Caco-2 (cell line): ENCODE results near the gene LAMB2. TPM values are rescaled to one million over a fixed set of nuclear protein-coding genes. Genes with fewer than 3 reads are reported as not detected.

Experiments used
- BruUV-seq: library from RNA; stranded (reverse); fragments of 400-500 nt; replicated peaks from 2 replicates; lab custom pipeline; 2021; lab: Mats Ljungman, UMichigan
- CTCF ChIA-PET: fragments of 300-600 bp; sonication (Branson Sonifier 250); formaldehyde crosslinking; loops from one replicate; lab custom pipeline; 2022; ENCODE audit warnings: antibody characterized with exemption; lab: Charles Lee
- POLR2A ChIA-PET: fragments of 300-600 bp; sonication (Branson Sonifier 250); formaldehyde crosslinking; loops from one replicate; lab custom pipeline; 2022; ENCODE audit warnings: antibody characterized with exemption; lab: Charles Lee
- DNase-seq, 2 experiments: peaks; one replicate each; pipeline versions ENCODE4 v3.0.0 to v3.0.0-alpha.2; 2020 to 2022
- H3K27me3 ChIP-seq: replicated peaks from 2 replicates; pipeline ENCODE4 v1.6.0; 2011; ENCODE audit warnings: low read length; ENCODE audit not compliant: control insufficient read depth, insufficient read depth
- H3K36me3 ChIP-seq: 2 replicates; pipeline ENCODE4 v1.5.1; 2011; ENCODE audit warnings: low read length; ENCODE audit not compliant: control insufficient read depth, insufficient read depth
- H3K4me1 ChIP-seq: fragments of 250-450 bp; sonication (Bioruptor Pico); 2 replicates; pipeline ENCODE4 v1.5.1; 2020; ENCODE audit warnings: mild to moderate bottlenecking
- H3K4me3 ChIP-seq: 2 replicates; pipeline ENCODE4 v1.5.1; 2011; ENCODE audit warnings: low read depth, mild to moderate bottlenecking, control low read depth, low read length
- H3K9me3 ChIP-seq: fragments of 250-450 bp; sonication (Bioruptor Pico); 2 replicates; pipeline ENCODE4 v1.5.1; 2020; ENCODE audit warnings: mild to moderate bottlenecking, moderate library complexity
- H3K27ac Mint-ChIP-seq: one replicate; pipeline ENCODE4 v1.8.0; 2022; ENCODE audit warnings: mixed read lengths; ENCODE audit not compliant: unreplicated experiment
- H3K27me3 Mint-ChIP-seq: one replicate; pipeline ENCODE4 v1.8.0; 2022; ENCODE audit warnings: mixed read lengths; ENCODE audit not compliant: insufficient read depth, unreplicated experiment
- H3K36me3 Mint-ChIP-seq: one replicate; pipeline ENCODE4 v1.8.0; 2022; ENCODE audit warnings: mild to moderate bottlenecking, mixed read lengths; ENCODE audit not compliant: insufficient read depth, unreplicated experiment
- H3K4me1 Mint-ChIP-seq: one replicate; pipeline ENCODE4 v1.8.0; 2022; ENCODE audit warnings: low read depth, mixed read lengths; ENCODE audit not compliant: unreplicated experiment
- H3K4me3 Mint-ChIP-seq: one replicate; pipeline ENCODE4 v1.8.0; 2022; ENCODE audit warnings: mild to moderate bottlenecking, moderate library complexity, mixed read lengths; ENCODE audit not compliant: unreplicated experiment
- H3K9me3 Mint-ChIP-seq: one replicate; pipeline ENCODE4 v1.8.0; 2022; ENCODE audit warnings: mixed read lengths; ENCODE audit not compliant: unreplicated experiment
- intact Hi-C: fragments of 100-400 bp; cut with micrococcal nuclease; formaldehyde crosslinking; loops from one replicate; pipeline ENCODE4 v1.10.0; 2022; ENCODE audit not compliant: unreplicated experiment
- total RNA-seq: library from RNA; stranded (reverse); gene quantifications from 2 replicates; pipeline ENCODE4 v1.2.3, GENCODE V29; 2022
- TF ChIP-seq, protein P1 (sequence below), 2 experiments: fragments of 200-600 bp in 1 of 2; IDR thresholded peaks; 1 replicate in 1 of 2; 2 replicates in 1 of 2; pipeline versions ENCODE4 v1.5.1 to v1.8.0; 2011 to 2022; ENCODE audit warnings: antibody characterized with exemption in 1 of 2, control low read depth in 1 of 2, inconsistent platforms in 1 of 2, low read depth in 1 of 2, low read length in 1 of 2, mild to moderate bottlenecking in 1 of 2, moderate library complexity in 1 of 2; ENCODE audit not compliant: insufficient read depth in 1 of 2, severe bottlenecking in 1 of 2, unreplicated experiment in 1 of 2

The LAMB2 gene
- total RNA-seq, 1 experiment from 2014 or later: 189 TPM

DNA sequence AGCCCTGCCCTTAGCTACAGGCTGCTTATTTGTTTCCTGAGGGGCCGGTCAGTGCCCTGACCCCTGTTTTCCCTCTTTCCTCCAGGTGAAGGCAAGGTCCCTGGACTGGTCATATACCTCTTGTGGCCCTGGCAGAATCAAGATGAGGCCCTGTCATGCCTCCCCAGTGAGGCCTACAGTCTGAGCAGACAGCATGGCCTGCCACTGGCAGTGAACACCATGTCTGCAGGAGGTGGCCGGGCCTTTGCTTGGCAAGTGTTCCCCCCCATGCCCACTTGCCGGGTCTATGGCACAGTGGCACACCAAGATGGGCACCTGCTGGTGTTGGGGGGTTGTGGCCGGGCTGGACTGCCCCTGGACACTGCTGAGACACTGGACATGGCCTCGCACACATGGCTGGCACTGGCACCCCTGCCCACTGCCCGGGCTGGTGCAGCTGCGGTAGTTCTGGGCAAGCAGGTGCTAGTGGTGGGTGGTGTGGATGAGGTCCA, 39.7 kb upstream of the LAMB2 start:
- peak overlapping the region; percentile 88 for H3K4me3 Mint-ChIP-seq
- no peaks in the 10 kb centered on the region for H3K9me3 ChIP-seq
- no peaks in the 10 kb centered on the region for H3K36me3 ChIP-seq
- no peaks in the 10 kb centered on the region for H3K27me3 ChIP-seq
- no peak overlapping the region for H3K4me3 ChIP-seq
- H3K4me1 ChIP-seq: peaks cover 6% of the 10 kb centered on the region; the same call in 1 of the 2 replicates
- CTCF ChIA-PET: no interaction called here
- no peaks in the 10 kb centered on the region for H3K36me3 Mint-ChIP-seq
- H3K27me3 Mint-ChIP-seq: no peaks in the 10 kb centered on the region
- no TSS peak for BruUV-seq
- H3K9me3 Mint-ChIP-seq: no peaks in the 10 kb centered on the region
- intact Hi-C loops: loop anchor here (10.0 kb wide), 1 partner anchor 82 kb away; no protein-coding TSS in a partner anchor
- POLR2A ChIA-PET: no interaction called here
- H3K27ac Mint-ChIP-seq: no peak overlapping the region
- no peak for DNase-seq
- H3K4me1 Mint-ChIP-seq: peaks cover 7% of the 10 kb centered on the region
- TF ChIP-seq, protein P1, sequence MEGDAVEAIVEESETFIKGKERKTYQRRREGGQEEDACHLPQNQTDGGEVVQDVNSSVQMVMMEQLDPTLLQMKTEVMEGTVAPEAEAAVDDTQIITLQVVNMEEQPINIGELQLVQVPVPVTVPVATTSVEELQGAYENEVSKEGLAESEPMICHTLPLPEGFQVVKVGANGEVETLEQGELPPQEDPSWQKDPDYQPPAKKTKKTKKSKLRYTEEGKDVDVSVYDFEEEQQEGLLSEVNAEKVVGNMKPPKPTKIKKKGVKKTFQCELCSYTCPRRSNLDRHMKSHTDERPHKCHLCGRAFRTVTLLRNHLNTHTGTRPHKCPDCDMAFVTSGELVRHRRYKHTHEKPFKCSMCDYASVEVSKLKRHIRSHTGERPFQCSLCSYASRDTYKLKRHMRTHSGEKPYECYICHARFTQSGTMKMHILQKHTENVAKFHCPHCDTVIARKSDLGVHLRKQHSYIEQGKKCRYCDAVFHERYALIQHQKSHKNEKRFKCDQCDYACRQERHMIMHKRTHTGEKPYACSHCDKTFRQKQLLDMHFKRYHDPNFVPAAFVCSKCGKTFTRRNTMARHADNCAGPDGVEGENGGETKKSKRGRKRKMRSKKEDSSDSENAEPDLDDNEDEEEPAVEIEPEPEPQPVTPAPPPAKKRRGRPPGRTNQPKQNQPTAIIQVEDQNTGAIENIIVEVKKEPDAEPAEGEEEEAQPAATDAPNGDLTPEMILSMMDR (IDR thresholded peaks at IDR 0.05; ENCODE audit: insufficient read depth in 1 of 2, low read depth in 1 of 2, low read length in 1 of 2, severe bottlenecking in 1 of 2, unreplicated experiment in 1 of 2): no peak

DNA sequence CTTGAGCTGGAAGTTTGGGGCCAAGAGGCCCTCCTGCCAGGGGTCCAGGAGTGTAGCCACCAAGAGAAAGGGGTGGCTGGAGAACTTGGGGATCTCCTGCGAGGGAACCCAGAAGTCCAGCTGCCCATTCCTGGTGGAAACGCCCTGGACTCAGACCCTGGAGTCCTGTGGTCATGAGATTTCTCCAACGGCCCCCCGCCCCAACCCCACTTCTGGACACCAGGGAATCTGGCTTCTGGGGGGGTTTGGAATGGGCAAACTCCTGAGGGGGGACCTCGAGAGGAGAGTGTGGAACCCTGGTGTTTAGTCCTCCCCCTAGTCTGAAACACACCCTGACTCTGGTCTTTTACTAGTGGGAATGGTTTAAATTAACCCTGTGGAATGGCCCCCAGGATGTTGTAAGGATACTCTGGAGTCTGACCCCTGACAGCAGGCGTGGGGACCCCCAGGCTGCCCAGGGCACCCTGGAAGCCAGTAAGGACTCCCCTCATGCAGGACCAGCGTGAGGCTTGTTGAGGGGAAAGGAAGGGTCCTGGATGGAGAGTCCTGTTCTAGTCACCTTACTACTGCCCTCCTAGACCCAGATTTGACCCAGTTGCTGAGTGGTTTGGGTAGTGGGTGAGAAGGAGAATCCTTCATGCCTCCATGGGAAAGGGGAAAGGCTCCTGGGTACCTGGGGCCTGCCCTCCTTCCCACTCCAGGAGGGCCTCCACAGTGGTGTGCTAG, 39.1 kb upstream of the LAMB2 start:
- Mint-ChIP-seq H3K27ac (no peak overlapping the region), H3K4me1 (peaks cover 7% of the 10 kb centered on the region), H3K27me3 (no peaks in the 10 kb centered on the region), H3K4me3 (peak overlapping the region; percentile 88), H3K9me3 (no peaks in the 10 kb centered on the region), H3K36me3 (no peaks in the 10 kb centered on the region)
- no peak for DNase-seq
- Histone ChIP-seq H3K36me3 (no peaks in the 10 kb centered on the region), H3K4me1 (peaks cover 6% of the 10 kb centered on the region; the same call in 1 of the 2 replicates), H3K4me3 (peak overlapping the region; percentile 70), H3K9me3 (peaks cover under 1% of the 10 kb centered on the region; the same call in 1 of the 2 replicates), H3K27me3 (no peaks in the 10 kb centered on the region)
- CTCF ChIA-PET: interaction anchor here (0.7 to 1.2 kb wide), 3 partner anchors 147 to 277 kb away, joined by 3 to 8 read pairs (median 3); partner anchors contain the start of gene USP4
- intact Hi-C loops: loop anchor here (10.0 kb wide), 1 partner anchor 83 kb away; no protein-coding TSS in a partner anchor
- TF ChIP-seq, protein P1 (IDR thresholded peaks at IDR 0.05; ENCODE audit: insufficient read depth in 1 of 2, low read depth in 1 of 2, low read length in 1 of 2, severe bottlenecking in 1 of 2, unreplicated experiment in 1 of 2): no peak
- POLR2A ChIA-PET: no interaction called here
- TSS peak; percentile 36 for BruUV-seq

DNA sequence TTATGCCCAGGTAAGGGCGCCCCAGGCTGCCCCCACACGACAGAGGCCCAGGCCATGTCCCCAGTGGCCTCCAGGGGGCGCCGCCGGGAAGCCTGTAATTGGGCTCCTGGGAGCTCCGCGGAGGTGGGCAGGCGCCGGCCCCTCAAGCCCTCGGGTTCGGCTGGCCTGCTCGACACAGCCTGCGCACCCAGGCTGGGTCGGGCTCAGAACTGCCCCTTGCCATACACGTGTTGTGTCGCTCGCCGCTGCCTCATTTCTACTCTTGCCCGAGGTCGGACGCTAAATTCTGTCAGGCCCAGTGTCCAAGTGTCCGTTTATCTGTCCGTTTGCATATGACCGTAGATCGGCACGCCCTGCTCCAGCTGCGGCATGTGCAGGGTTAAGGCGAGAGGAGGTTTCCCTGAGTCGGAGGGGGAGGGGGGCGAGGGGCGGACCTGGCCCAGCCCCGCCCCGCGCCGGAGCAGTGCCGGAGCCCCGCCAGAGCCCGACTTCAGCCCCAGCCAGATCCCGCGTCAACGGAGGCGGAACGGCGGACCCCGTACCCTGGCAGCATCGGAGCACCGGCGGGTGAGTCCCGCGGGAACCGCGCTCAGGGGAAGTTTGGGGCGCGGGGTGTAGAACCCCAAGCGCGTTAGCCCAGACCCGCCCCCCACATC, 38.4 kb upstream of the LAMB2 start, which contains the start of gene KLHDC8B:
KLHDC8B (plus strand) TSS at position 480 of the 656 bp plus-strand sequence. CDS start 1,172 bp downstream, outside the sequence.
- no peaks in the 10 kb centered on the region for H3K36me3 ChIP-seq
- H3K4me3 ChIP-seq: peak within 1 kb of the TSS; percentile 70
- no TSS peak for BruUV-seq
- ChIA-PET CTCF (interaction anchor here (0.6 to 1.2 kb wide), 6 partner anchors 147 to 368 kb away, joined by 3 to 8 read pairs (median 3); partner anchors contain the start of gene USP4), POLR2A (no interaction called here)
- peak within 1 kb of the TSS; percentile 88 for H3K4me3 Mint-ChIP-seq
- DNase-seq: peak; percentile 88 to 90
- intact Hi-C loops: loop anchor here (10.0 kb wide), 1 partner anchor 84 kb away; no protein-coding TSS in a partner anchor
- peaks cover 7% of the 10 kb centered on the region for H3K9me3 ChIP-seq
- peaks cover 7% of the 10 kb centered on the region for H3K4me1 Mint-ChIP-seq
- no peaks in the 10 kb centered on the region for H3K27me3 Mint-ChIP-seq
- H3K4me1 ChIP-seq: peaks cover 11% of the 10 kb centered on the region
- TF ChIP-seq, protein P1 (IDR thresholded peaks at IDR 0.05; ENCODE audit: insufficient read depth in 1 of 2, low read depth in 1 of 2, low read length in 1 of 2, severe bottlenecking in 1 of 2, unreplicated experiment in 1 of 2): peak; percentile 93
- no peaks in the 10 kb centered on the region for H3K9me3 Mint-ChIP-seq
- H3K27ac Mint-ChIP-seq: peak within 1 kb of the TSS; percentile 63
- no peaks in the 10 kb centered on the region for H3K27me3 ChIP-seq
- peaks cover 2% of the 10 kb centered on the region for H3K36me3 Mint-ChIP-seq
